Neuronal stem cell (in vitro differentiated cells): ENCODE results near the gene FAM217B.

ENCODE experiments used
- DNase-seq: peaks from one replicate; pipeline ENCODE4 v3.0.0-alpha.2; 2013; ENCODE audit warnings: low spot score
- H2AFZ ChIP-seq: one replicate; pipeline ENCODE4 v1.6.1; 2013; ENCODE audit warnings: mild to moderate bottlenecking, low read length, inconsistent platforms
- H2AK5ac ChIP-seq: 2 replicates; pipeline ENCODE4 v1.6.1; 2013; ENCODE audit warnings: low read depth, mild to moderate bottlenecking, inconsistent platforms, low read length, moderate library complexity, mixed read lengths
- H2BK120ac ChIP-seq: 2 replicates; pipeline ENCODE4 v1.6.1; 2013; ENCODE audit warnings: low read depth, mild to moderate bottlenecking, inconsistent platforms, low read length, moderate library complexity, mixed read lengths
- H2BK12ac ChIP-seq: one replicate; pipeline ENCODE4 v1.6.1; 2013; ENCODE audit warnings: low read length, inconsistent platforms
- H2BK15ac ChIP-seq: 2 replicates; pipeline ENCODE4 v1.6.1; 2013; ENCODE audit warnings: mild to moderate bottlenecking, low read length, inconsistent platforms, mixed read lengths
- H2BK5ac ChIP-seq: one replicate; pipeline ENCODE4 v1.6.1; 2013; ENCODE audit warnings: inconsistent platforms, mild to moderate bottlenecking, low read length, moderate library complexity
- H3K14ac ChIP-seq: one replicate; pipeline ENCODE4 v1.6.1; 2013; ENCODE audit warnings: low read length, inconsistent platforms
- H3K18ac ChIP-seq: 2 replicates; pipeline ENCODE4 v1.6.1; 2013; ENCODE audit warnings: low read length, inconsistent platforms
- H3K23ac ChIP-seq: 2 replicates; pipeline ENCODE4 v1.6.1; 2013; ENCODE audit warnings: low read depth, mild to moderate bottlenecking, mixed read lengths, low read length, inconsistent platforms; ENCODE audit not compliant: poor library complexity
- H3K27ac ChIP-seq: replicated peaks from 3 replicates; pipeline ENCODE4 v1.5.1; 2013; ENCODE audit warnings: low read length, inconsistent platforms
- H3K27me3 ChIP-seq, 3 experiments: 2 replicates each; pipeline ENCODE4 v1.6.1; 2013; ENCODE audit warnings: low read length in 3 of 3, mild to moderate bottlenecking in 2 of 3, inconsistent platforms in 1 of 3, low read depth in 1 of 3, mixed read lengths in 1 of 3, moderate library complexity in 1 of 3; ENCODE audit not compliant: control insufficient read depth in 3 of 3, insufficient read depth in 3 of 3
- H3K36me3 ChIP-seq, 2 donors: replicated peaks in 1 of 2; 2 replicates each; pipeline ENCODE4 v1.6.1; 2013; ENCODE audit warnings: low read length in 2 of 2; ENCODE audit not compliant: control insufficient read depth in 2 of 2, insufficient read depth in 2 of 2
- H3K4ac ChIP-seq: 2 replicates; pipeline ENCODE4 v1.6.1; 2013; ENCODE audit warnings: inconsistent platforms, mild to moderate bottlenecking, low read length, moderate library complexity
- H3K4me1 ChIP-seq, 2 donors: 1 replicate in 1 of 2; 2 replicates in 1 of 2; pipeline ENCODE4 v1.6.1; 2013; ENCODE audit warnings: low read length in 2 of 2, low read depth in 1 of 2; ENCODE audit not compliant: control insufficient read depth in 2 of 2, insufficient read depth in 1 of 2
- H3K4me2 ChIP-seq: one replicate; pipeline ENCODE4 v1.6.1; 2013; ENCODE audit warnings: mild to moderate bottlenecking, low read length, inconsistent platforms; ENCODE audit not compliant: insufficient read depth, poor library complexity, severe bottlenecking
- H3K4me3 ChIP-seq, 2 donors: 2 replicates each; pipeline ENCODE4 v1.5.1; 2013; ENCODE audit warnings: low read length in 2 of 2, mild to moderate bottlenecking in 2 of 2, inconsistent platforms in 1 of 2, moderate library complexity in 1 of 2
- H3K79me1 ChIP-seq: one replicate; pipeline ENCODE4 v1.6.1; 2013; ENCODE audit warnings: low read depth, mild to moderate bottlenecking, inconsistent platforms, low read length, moderate library complexity
- H3K9ac ChIP-seq: one replicate; pipeline ENCODE4 v1.6.1; 2013; ENCODE audit warnings: mild to moderate bottlenecking, low read depth, low read length, inconsistent platforms; ENCODE audit not compliant: poor library complexity
- H3K9me3 ChIP-seq, 2 donors: replicated peaks in 1 of 2; 2 replicates each; pipeline versions ENCODE3 to v1.6.1; 2013; ENCODE audit warnings: low read length in 2 of 2, mild to moderate bottlenecking in 2 of 2, inconsistent platforms in 1 of 2, low read depth in 1 of 2, mixed read lengths in 1 of 2, moderate library complexity in 1 of 2; ENCODE audit not compliant: control insufficient read depth in 2 of 2, insufficient read depth in 1 of 2
- H4K8ac ChIP-seq: one replicate; pipeline ENCODE4 v1.6.1; 2013; ENCODE audit warnings: low read depth, mild to moderate bottlenecking, inconsistent platforms, low read length, moderate library complexity
- H4K91ac ChIP-seq: one replicate; pipeline ENCODE4 v1.6.1; 2013; ENCODE audit warnings: low read length, low read depth, mild to moderate bottlenecking, inconsistent platforms; ENCODE audit not compliant: poor library complexity
- WGBS, 2 donors: extraction: QIAGEN DNeasy Blood & Tissue Kit; methylation state at CpG; one replicate each; pipeline ENCODE4 v1.1.7; 2013; ENCODE audit warnings: missing lambda C conversion rate in 2 of 2, mixed read lengths in 1 of 2; ENCODE audit not compliant: insufficient read length in 2 of 2, insufficient replicate concordance in 1 of 2; ENCODE audit errors: extremely low coverage in 2 of 2; 5-methylcytosine and 5-hydroxymethylcytosine counted together

The FAM217B gene

DNA sequence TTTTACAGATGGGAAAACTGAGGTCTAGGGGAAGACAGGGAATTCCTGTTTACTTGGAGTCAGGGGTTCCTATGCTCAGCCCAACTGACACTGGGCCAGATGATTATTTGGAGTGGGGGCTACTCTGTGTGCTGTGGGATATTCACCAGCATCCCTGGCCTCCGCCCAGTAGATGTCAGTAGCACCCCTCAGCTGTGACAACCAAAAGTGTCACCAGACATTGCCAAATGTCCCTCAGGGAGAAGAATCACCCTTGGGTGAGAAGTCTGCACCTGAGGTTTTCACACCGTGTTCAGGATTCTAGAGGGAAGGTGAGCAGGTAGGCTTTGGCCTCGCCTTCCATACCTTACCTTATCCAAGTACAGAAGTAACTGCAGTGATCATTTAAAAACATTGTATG is 45.7 kb downstream of the FAM217B start:
- Histone ChIP-seq H3K9ac (no peak overlapping the region), H3K27ac (no peak overlapping the region), H2BK15ac (no peak overlapping the region), H3K23ac (no peak overlapping the region), H2BK5ac (no peak overlapping the region), H4K8ac (no peak overlapping the region), H3K79me1 (no peaks in the 10 kb centered on the region), H4K91ac (no peak overlapping the region), H2BK120ac (no peak overlapping the region), H3K18ac (no peak overlapping the region), H2AK5ac (no peak overlapping the region), H2BK12ac (no peak overlapping the region), H3K14ac (no peak overlapping the region), H3K4me3 (no peak overlapping the region), H3K36me3 (no peaks in the 10 kb centered on the region), H3K4ac (no peak overlapping the region), H2AFZ (no peak overlapping the region), H3K27me3 (no peaks in the 10 kb centered on the region), H3K4me2 (no peak overlapping the region), H3K4me1 (peaks cover 0 to 3% of the 10 kb centered on the region in 2 donors), H3K9me3 (no peaks in the 10 kb centered on the region)
- no CpG with 5 or more reads among the region's 3 CpGs for WGBS, 2 donors
- DNase-seq = no peak

DNA sequence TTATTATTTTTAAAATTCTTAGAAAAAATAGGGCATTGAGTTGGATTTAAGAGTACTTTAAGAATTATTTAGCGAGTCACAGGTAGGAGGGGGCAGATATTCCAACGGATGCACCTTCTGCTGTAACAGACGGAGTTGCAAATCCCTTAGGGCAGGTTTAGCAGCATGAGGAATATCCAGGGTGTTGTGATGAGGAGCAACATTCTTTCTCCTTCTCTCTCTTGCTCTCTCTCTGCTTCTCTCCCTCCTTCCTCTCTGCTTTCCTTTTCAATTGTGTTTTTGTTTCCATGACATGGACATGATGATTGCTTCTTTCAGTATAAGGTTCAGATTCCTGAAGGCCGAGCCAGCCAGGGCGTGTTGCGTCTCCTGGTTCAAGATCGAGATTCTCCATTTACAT is 46.9 kb downstream of the FAM217B start:
- Histone ChIP-seq H3K79me1 (no peaks in the 10 kb centered on the region), H3K18ac (no peak overlapping the region), H4K91ac (no peak overlapping the region), H3K4me2 (no peak overlapping the region), H2AFZ (no peak overlapping the region), H3K14ac (no peak overlapping the region), H3K27me3 (no peaks in the 10 kb centered on the region), H3K4ac (no peak overlapping the region), H2BK120ac (no peak overlapping the region), H2BK12ac (no peak overlapping the region), H3K27ac (no peak overlapping the region), H3K9me3 (no peaks in the 10 kb centered on the region), H3K36me3 (no peaks in the 10 kb centered on the region), H3K23ac (no peak overlapping the region), H2AK5ac (no peak overlapping the region), H3K9ac (no peak overlapping the region), H2BK15ac (no peak overlapping the region), H3K4me1 (peaks cover 0 to 3% of the 10 kb centered on the region in 2 donors), H2BK5ac (no peak overlapping the region), H4K8ac (no peak overlapping the region), H3K4me3 (no peak overlapping the region)
- DNase-seq = no peak
- no CpG with 5 or more reads among the region's 7 CpGs for WGBS, 2 donors

- no peak overlapping the region for H4K8ac ChIP-seq
- H3K14ac ChIP-seq = no peak overlapping the region
- no peak overlapping the region for H3K23ac ChIP-seq
- H4K91ac ChIP-seq = no peak overlapping the region
- H2AFZ ChIP-seq = no peak overlapping the region
- H3K36me3 ChIP-seq = no peaks in the 10 kb centered on the region
- H3K27ac ChIP-seq = no peak overlapping the region
- H3K4me2 ChIP-seq = no peak overlapping the region
- no peak overlapping the region for H2BK120ac ChIP-seq
- no peaks in the 10 kb centered on the region for H3K79me1 ChIP-seq
- DNase-seq = no peak
- no peak overlapping the region for H3K4ac ChIP-seq
- no peak overlapping the region for H2BK15ac ChIP-seq
- WGBS, 2 donors = no CpG with 5 or more reads among the region's 5 CpGs
- H3K4me3 ChIP-seq = no peak overlapping the region
- H3K9ac ChIP-seq = no peak overlapping the region
- peaks cover 0 to 3% of the 10 kb centered on the region in 2 donors for H3K4me1 ChIP-seq
- no peak overlapping the region for H2AK5ac ChIP-seq
- H2BK12ac ChIP-seq = no peak overlapping the region
- no peaks in the 10 kb centered on the region for H3K9me3 ChIP-seq
- H3K27me3 ChIP-seq = peaks cover 0 to 3% (median 0%) of the 10 kb centered on the region in 3 experiments
- no peak overlapping the region for H2BK5ac ChIP-seq
- H3K18ac ChIP-seq = peak overlapping the region; percentile 50
Observed at GRCh38 chr20:59988141-59988540, 48.0 kb downstream of the FAM217B start.

- Histone ChIP-seq H3K4me3 (no peak overlapping the region), H3K4me1 (peaks cover 0 to 5% of the 10 kb centered on the region in 2 donors), H3K9me3 (no peaks in the 10 kb centered on the region), H3K4ac (no peak overlapping the region), H2BK120ac (no peak overlapping the region), H4K8ac (no peak overlapping the region), H3K79me1 (no peaks in the 10 kb centered on the region), H2BK15ac (no peak overlapping the region), H2AFZ (no peak overlapping the region), H4K91ac (no peak overlapping the region), H2BK12ac (no peak overlapping the region), H3K23ac (no peak overlapping the region), H3K18ac (no peak overlapping the region), H2AK5ac (no peak overlapping the region), H3K9ac (no peak overlapping the region), H3K27me3 (peaks cover 0 to 10% (median 0%) of the 10 kb centered on the region in 3 experiments), H3K14ac (no peak overlapping the region), H3K27ac (no peak overlapping the region), H3K36me3 (no peaks in the 10 kb centered on the region), H2BK5ac (no peak overlapping the region), H3K4me2 (no peak overlapping the region)
- no peak for DNase-seq
- WGBS, 2 donors = no CpG with 5 or more reads among the region's 4 CpGs
Observed at GRCh38 chr20:59992526-59993084, 52.4 kb downstream of the FAM217B start.
